T47D (cell line): ENCODE results near the gene CDS1.

Experiments used
- DNase-seq, 2 experiments: peaks; one replicate each; pipeline versions ENCODE4 v3.0.0 to v3.0.0-alpha.2; 2011 to 2012; ENCODE audit warnings: low read depth in 1 of 2, low spot score in 1 of 2
- JUND ChIP-seq: IDR thresholded peaks from 2 replicates; pipeline ENCODE4 v1.6.1; 2012; ENCODE audit warnings: low read depth
- in situ Hi-C: cut with HindIII; loops from 2 replicates; pipeline ENCODE4 v1.10.0; 2016; ENCODE audit warnings: low sequenced_read_pairs, low pct_unique_long_range_greater_than_20kb

CDS1 gene

GRCh38 chr4:84578540-84579402 is 4.2 kb upstream of the CDS1 start:
- no peak for TF ChIP-seq JUND
- DNase-seq = peak in 1 of 2 experiments; percentile 73
- in situ Hi-C loops = no loop called here

- TF ChIP-seq JUND = no peak
- in situ Hi-C loops = no loop called here
These were observed 3.5 kb upstream of the CDS1 start for GRCh38 chr4:84579403-84579776.

GRCh38 chr4:84582302-84582987 is 482 bp upstream of the CDS1 start:
- TF ChIP-seq JUND = peak; percentile 79
- peak; percentile 78 to 97 for DNase-seq
- in situ Hi-C loops = no loop called here

More at GRCh38 chr4:84579403-84579776, 3.5 kb upstream of the CDS1 start:
- no peak for DNase-seq

GRCh38 chr4:84583876-84584380 is 1.0 kb downstream of the CDS1 start:
- no peak for TF ChIP-seq JUND
- in situ Hi-C loops = no loop called here
- DNase-seq = peak; percentile 7 to 26

- TF ChIP-seq JUND = no peak
- DNase-seq = no peak
- in situ Hi-C loops = no loop called here
These were observed 2.3 kb downstream of the CDS1 start for GRCh38 chr4:84585251-84585650.

- TF ChIP-seq JUND = no peak
These were observed 11.8 kb downstream of the CDS1 start for GRCh38 chr4:84594724-84595123.

GRCh38 chr4:84596826-84597225 is 13.9 kb downstream of the CDS1 start:
- in situ Hi-C loops = no loop called here
- no peak for TF ChIP-seq JUND
- peak in 1 of 2 experiments; percentile 35 for DNase-seq

More at GRCh38 chr4:84594724-84595123, 11.8 kb downstream of the CDS1 start:
- no peak for DNase-seq
- in situ Hi-C loops = no loop called here

GRCh38 chr4:84597450-84597849 is 14.5 kb downstream of the CDS1 start:
- in situ Hi-C loops = no loop called here
- TF ChIP-seq JUND = no peak
- no peak for DNase-seq

- DNase-seq = no peak
- TF ChIP-seq JUND = no peak
- in situ Hi-C loops = no loop called here
These were observed 23.7 kb downstream of the CDS1 start for GRCh38 chr4:84606645-84607044.

- DNase-seq = no peak
- in situ Hi-C loops = no loop called here
- no peak for TF ChIP-seq JUND
These were observed 28.6 kb downstream of the CDS1 start for GRCh38 chr4:84611531-84611930.

GRCh38 chr4:84614891-84615290 is 32.0 kb downstream of the CDS1 start:
- peak in 1 of 2 experiments; percentile 24 for DNase-seq
- in situ Hi-C loops = no loop called here
- no peak for TF ChIP-seq JUND

GRCh38 chr4:84615355-84615754 is 32.4 kb downstream of the CDS1 start:
- in situ Hi-C loops = no loop called here
- DNase-seq = no peak
- TF ChIP-seq JUND = no peak

GRCh38 chr4:84622959-84623358 is 40.0 kb downstream of the CDS1 start:
- no peak for TF ChIP-seq JUND
- no peak for DNase-seq
- in situ Hi-C loops = no loop called here
